Measurements from ENCODE around the gene C1orf210. TPM values are rescaled to one million over a fixed set of nuclear protein-coding genes. Genes with fewer than 3 reads are reported as not detected.

C1orf210 gene
- total RNA-seq, 1 experiment from 2014 or later: 7.6 TPM

DNA sequence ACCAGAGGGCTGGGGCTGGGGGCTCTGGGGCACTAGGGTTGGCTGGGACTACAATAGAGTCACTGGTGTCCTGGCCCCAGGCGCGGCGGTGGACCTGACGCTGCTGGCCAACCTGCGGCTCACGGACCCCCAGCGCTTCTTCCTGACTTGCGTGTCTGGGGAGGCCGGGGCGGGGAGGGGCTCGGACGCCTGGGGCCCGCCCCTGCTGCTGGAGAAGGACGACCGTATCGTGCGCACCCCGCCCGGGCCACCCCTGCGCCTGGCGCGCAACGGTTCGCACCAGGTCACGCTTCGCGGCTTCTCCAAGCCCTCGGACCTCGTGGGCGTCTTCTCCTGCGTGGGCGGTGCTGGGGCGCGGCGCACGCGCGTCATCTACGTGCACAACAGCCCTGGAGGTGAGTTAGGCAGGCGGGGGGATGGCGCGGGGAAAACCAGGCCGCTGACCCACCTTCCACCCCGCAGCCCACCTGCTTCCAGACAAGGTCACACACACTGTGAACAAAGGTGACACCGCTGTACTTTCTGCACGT is 19.5 kb upstream of the C1orf210 start:
- POLR2A ChIA-PET: no interaction called here
- no TSS peak for BruUV-seq (replicated peaks)
- H3K27me3 ChIP-seq (ENCODE audit: insufficient read depth, low read length): no peaks in the 10 kb centered on the region
- H3K79me2 ChIP-seq (ENCODE audit: insufficient read depth, low read length): no peaks in the 10 kb centered on the region
- no peaks in the 10 kb centered on the region for H3K9me2 ChIP-seq (ENCODE audit: insufficient read depth)
- no peak for DNase-seq (ENCODE audit: low read depth, low spot score)
- no peak for ATAC-seq
- CTCF ChIA-PET: no interaction called here
- H2AFZ ChIP-seq (ENCODE audit: low read depth, low read length, poor library complexity, severe bottlenecking): no peak overlapping the region
- no peak overlapping the region for H3K4me3 ChIP-seq (replicated peaks in 1 of 2; ENCODE audit: low read depth in 1 of 2, low read length in 2 of 2)
- H4K20me1 ChIP-seq (ENCODE audit: insufficient read depth): no peaks in the 10 kb centered on the region
- peaks cover 0 to 7% of the 10 kb centered on the region in 2 experiments; a peak in 1 of 4 replicates for H3K4me1 ChIP-seq (ENCODE audit: control insufficient read depth in 1 of 2, insufficient read depth in 2 of 2, low read length in 2 of 2)
- intact Hi-C loops (cut with micrococcal nuclease): no loop called here
- no peaks in the 10 kb centered on the region for H3K9me3 ChIP-seq (ENCODE audit: control insufficient read depth in 1 of 2, insufficient read depth in 1 of 2, low read depth in 1 of 2, low read length in 2 of 2)
- no peaks in the 10 kb centered on the region for H3K36me3 ChIP-seq (ENCODE audit: control insufficient read depth in 1 of 2, insufficient read depth in 2 of 2, low read length in 2 of 2)
- no peak overlapping the region for H3K9ac ChIP-seq (ENCODE audit: low read length)
- H3K4me2 ChIP-seq (ENCODE audit: low read length): no peak overlapping the region
- RAD21 ChIA-PET (ENCODE audit: low non-redundant PET in 1 of 2, low total read pairs in 2 of 2, uncharacterized antibody in 2 of 2, unreplicated experiment in 2 of 2): no interaction called here
- TF ChIP-seq YY1 (IDR thresholded peaks at IDR 0.05; ENCODE audit: extremely low read depth, insufficient replicate concordance, low read depth, low read length): no peak
- TF ChIP-seq FOSL1 (IDR thresholded peaks at IDR 0.05; ENCODE audit: low read depth): no peak
- TF ChIP-seq CBX3 (IDR thresholded peaks at IDR 0.05; ENCODE audit: low read depth): no peak
- no peak for TF ChIP-seq ZNF274 (IDR thresholded peaks at IDR 0.05; ENCODE audit: low read depth, low read length)
- no peak for TF ChIP-seq JUND (IDR thresholded peaks at IDR 0.05)
- H3K27ac ChIP-seq (ENCODE audit: low read depth, low read length): no peak overlapping the region

GRCh38 chr1:43304314-43304681 is 18.9 kb upstream of the C1orf210 start:
- ChIA-PET RAD21 (ENCODE audit: low non-redundant PET in 1 of 2, low total read pairs in 2 of 2, uncharacterized antibody in 2 of 2, unreplicated experiment in 2 of 2) (no interaction called here), POLR2A (no interaction called here), CTCF (no interaction called here)
- Histone ChIP-seq H3K4me1 (ENCODE audit: control insufficient read depth in 1 of 2, insufficient read depth in 2 of 2, low read length in 2 of 2) (peaks cover 0 to 7% of the 10 kb centered on the region in 2 experiments; a peak in 1 of 4 replicates), H3K9ac (ENCODE audit: low read length) (no peak overlapping the region), H3K9me2 (ENCODE audit: insufficient read depth) (no peaks in the 10 kb centered on the region), H3K79me2 (ENCODE audit: insufficient read depth, low read length) (no peaks in the 10 kb centered on the region), H3K36me3 (ENCODE audit: control insufficient read depth in 1 of 2, insufficient read depth in 2 of 2, low read length in 2 of 2) (no peaks in the 10 kb centered on the region), H4K20me1 (ENCODE audit: insufficient read depth) (no peaks in the 10 kb centered on the region), H3K4me2 (ENCODE audit: low read length) (no peak overlapping the region), H3K27ac (ENCODE audit: low read depth, low read length) (no peak overlapping the region), H3K9me3 (ENCODE audit: control insufficient read depth in 1 of 2, insufficient read depth in 1 of 2, low read depth in 1 of 2, low read length in 2 of 2) (no peaks in the 10 kb centered on the region), H3K27me3 (ENCODE audit: insufficient read depth, low read length) (no peaks in the 10 kb centered on the region), H2AFZ (ENCODE audit: low read depth, low read length, poor library complexity, severe bottlenecking) (no peak overlapping the region), H3K4me3 (replicated peaks in 1 of 2; ENCODE audit: low read depth in 1 of 2, low read length in 2 of 2) (no peak overlapping the region)
- intact Hi-C loops (cut with micrococcal nuclease): no loop called here
- no peak for ATAC-seq
- no peak for DNase-seq (ENCODE audit: low read depth, low spot score)
- no TSS peak for BruUV-seq (replicated peaks)
- no peak for TF ChIP-seq FOSL1 (IDR thresholded peaks at IDR 0.05; ENCODE audit: low read depth)
- no peak for TF ChIP-seq ELF1 (IDR thresholded peaks at IDR 0.05; ENCODE audit: borderline replicate concordance, low read depth)
